CD4-positive, alpha-beta T cell treated with Interleukin-15 for 4 hours (primary cell): ENCODE results near the gene DLX2.

ENCODE experiments used
- DNase-seq: peaks from one replicate; pipeline ENCODE4 v3.0.0-alpha.2; 2020; ENCODE audit warnings: low spot score

Gene DLX2

DNA sequence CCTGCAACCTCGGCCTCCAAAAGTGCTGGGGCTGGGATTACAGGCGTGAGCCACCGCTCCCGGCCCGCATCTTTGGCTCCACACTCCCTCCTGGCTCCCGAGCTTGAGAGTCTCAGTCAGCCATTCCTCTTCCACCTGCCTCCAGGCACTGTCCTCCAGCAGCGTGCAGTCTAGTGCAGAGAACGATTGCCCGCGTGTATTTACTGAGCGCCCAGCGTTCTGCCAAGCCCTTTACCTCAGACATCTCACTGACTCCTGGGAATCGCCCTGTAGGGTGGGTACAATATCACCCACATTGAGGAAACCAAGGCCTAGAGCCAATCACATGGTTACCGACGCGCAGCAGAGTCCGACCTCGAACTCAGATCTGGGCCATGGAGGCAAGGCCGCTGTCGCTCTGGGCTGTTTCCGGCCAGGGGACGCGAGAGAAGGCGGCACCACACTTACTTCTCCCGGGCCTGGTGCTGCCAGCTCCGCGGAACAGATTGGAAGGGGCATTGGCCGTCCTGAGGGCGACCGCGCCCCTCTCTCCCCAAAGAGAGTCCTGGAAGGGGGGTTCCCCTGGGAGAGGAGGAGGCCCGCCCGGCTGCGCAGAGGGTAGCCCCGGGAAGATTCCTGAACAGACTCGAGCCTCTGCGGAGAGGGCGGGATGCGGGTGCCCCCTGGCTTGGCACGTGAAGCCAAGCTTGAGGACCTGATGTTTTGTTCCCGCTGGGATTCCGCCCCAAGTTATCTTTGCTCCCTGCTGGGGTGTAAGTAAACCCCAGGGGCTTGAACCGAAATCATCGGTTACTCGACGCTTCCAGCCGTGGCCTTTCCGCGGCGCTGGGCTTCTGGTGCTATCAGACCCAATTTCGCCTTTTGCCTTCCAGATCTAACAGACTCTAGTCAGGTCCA is 5.2 kb upstream of the DLX2 start:
- no peak for DNase-seq

DNA sequence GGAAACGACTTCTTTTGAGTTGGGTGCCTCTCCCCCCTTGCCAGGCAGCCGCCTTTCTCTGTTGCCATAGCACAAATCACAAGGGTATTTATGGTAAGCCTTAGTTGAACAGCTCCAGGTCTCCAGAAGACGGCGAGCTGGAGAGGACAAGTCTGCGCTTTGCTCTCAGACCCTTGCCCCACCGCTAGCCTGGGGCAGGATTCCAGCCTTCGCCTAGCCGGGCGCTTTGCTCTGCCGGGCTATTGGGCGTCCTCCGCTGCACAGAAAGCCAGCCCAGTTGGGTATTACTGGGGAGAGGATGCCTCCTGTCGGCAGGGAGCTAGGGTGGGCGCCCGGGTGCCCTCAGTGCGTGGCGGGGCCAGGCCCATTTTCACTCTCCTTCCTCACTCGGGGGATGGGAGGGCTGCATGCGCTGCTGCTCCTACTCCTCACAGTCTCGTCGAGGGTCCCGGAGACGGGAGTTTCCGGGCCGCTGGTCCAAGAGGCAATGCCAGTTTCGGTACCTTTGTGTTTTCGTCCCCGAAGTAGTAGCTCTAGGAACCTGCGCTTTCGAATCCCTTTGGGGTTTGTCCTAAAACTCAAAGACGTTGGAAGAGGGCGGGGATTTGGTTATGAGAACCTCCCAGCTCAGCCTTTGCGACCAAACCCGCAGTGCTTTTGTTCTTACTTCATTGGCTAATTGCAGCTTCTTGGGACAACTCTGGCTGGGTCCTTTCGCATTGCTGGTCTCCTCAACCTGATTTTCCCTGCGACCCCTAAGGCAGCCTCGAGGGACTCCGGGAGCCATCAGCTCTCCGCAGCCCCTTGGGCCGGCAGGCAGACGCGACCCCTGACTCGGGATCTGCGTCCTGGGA is 3.6 kb upstream of the DLX2 start:
- DNase-seq: no peak

DNA sequence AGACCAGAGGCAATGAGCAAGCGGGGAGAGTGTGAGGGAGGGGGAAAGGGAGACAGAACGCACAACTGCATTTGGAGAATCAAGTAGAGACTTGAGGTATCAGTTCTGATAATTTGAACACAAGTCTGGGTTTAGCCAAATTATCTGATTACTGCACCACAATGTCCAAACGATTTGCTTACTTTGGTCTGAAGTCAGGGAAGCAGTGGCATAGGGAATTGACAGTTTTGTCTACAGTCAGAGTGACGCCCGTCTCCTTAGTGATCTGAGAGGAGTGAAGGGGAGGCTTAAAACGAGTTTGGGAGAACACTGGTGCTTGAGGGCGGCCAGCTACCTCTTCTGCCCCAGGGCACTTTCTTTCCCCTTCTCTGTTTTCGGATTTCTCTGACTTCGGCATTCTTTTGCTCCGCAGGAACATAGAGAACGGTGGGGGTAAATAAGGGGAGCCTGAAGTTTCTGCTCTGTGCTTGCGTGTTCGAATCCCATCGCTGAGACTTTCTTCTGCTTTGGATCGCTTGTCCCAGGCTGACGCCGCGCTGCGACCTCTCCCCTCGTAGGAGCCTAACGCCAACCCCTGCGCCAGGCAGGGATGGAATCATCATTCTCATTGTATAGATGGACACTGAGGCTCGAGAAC is 2.9 kb upstream of the DLX2 start:
- DNase-seq: no peak

DNA sequence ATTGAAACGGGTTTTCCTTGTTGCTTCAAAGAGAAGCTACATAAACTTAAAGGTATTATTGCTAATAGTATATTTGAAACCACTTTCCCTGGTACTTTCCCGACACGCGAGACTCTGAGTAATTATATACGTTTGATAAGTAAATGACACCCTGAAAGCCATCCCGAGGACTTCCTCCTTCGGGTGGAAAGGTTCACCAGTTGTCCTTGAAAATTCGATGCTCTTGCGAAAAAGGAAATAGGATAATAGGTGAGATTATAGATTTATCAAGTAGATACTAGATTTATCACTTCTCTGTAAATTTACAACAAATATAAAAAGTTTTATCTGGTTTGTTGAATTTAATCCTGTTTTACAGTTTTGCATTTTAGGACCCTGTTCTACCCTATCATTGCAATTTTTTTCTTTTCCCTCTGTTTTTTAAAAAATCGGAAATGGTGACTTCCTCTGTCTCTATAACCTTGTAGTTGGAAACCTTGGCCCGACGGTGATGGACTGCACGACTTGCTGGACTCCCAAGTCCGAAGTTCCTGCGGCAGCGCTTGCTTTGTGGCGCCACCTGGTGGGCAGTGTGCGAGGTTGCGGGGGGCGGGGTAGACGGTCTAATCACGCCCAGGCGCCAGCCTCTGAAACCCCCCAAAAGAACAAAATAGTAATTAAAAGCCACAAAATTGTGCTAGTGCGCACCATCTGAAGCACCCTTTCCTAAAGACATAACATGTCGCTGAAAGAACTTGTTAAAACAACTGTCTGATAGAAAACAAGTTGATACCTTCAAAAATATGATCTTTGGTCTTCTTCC is 972 bp upstream of the DLX2 start:
- DNase-seq: peak; percentile 66

DNA sequence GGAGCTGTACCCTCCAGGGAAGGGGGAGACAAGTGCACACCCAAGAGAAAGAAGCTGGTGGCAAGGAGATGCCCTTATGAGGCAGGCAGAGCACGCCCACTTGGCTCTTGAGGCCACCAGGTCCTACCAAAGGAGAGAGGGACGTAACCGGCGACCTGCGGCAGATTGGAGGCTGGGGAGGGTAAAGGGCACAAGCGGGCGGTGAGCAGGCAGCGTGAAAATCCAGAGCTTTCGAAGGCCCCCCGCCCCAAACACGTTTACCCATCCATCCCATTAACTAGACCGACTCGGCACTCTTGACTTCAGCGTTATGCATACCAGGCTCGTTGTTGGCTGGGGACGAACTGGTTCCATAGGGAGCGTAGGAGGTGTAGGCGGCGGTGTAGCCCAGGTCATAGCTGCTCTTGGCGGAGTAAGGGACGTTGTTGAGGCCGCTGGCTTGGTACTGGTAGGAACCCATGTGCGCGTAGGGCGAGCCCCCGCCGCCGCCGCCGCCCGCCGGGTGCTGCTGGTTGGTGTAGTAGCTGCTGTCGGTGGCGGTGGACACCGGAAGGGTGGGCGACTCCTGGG is 794 bp downstream of the DLX2 start:
- DNase-seq: no peak

DNA sequence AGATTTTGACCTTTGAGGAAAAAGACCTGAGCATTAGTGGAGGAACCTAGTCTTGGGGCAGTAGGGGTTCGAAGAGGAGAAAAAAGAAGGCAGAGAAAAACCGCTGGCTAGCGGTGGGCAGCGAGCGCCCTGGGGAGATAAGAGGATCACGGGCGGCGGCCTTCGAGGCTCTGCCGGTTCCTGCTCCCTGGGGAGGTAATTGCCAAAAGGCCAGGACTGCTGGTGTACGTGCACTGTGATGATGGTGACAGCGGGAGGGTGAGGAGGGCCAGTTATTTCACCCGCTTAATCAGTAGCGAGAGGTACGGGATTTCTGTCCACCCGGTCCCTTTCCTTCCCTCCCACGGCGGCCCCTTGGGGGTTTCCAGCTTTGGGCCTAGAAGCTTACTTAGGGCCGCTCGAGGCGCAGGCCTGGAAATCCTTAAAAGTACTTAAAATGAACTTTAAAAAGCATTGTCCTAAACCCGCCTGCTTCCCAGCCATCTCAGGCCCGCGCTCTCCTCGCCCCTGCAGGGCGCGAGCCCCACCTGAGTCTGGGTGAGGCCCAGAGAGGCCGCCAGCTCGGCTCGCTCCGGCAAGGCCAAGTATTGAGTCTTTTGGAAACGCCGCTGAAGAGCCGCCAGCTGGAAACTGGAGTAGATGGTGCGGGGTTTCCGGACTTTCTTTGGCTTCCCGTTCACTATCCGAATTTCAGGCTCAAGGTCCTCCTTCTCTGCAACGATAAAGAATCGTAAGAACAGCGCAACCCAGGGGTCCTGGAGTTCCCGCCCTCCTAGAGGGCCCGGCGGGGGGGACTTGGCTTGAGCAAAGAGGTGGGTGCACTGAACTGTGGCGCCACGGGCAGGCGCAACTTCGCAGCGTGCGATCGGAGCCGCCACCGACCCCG is 1.5 kb downstream of the DLX2 start:
- DNase-seq: no peak

DNA sequence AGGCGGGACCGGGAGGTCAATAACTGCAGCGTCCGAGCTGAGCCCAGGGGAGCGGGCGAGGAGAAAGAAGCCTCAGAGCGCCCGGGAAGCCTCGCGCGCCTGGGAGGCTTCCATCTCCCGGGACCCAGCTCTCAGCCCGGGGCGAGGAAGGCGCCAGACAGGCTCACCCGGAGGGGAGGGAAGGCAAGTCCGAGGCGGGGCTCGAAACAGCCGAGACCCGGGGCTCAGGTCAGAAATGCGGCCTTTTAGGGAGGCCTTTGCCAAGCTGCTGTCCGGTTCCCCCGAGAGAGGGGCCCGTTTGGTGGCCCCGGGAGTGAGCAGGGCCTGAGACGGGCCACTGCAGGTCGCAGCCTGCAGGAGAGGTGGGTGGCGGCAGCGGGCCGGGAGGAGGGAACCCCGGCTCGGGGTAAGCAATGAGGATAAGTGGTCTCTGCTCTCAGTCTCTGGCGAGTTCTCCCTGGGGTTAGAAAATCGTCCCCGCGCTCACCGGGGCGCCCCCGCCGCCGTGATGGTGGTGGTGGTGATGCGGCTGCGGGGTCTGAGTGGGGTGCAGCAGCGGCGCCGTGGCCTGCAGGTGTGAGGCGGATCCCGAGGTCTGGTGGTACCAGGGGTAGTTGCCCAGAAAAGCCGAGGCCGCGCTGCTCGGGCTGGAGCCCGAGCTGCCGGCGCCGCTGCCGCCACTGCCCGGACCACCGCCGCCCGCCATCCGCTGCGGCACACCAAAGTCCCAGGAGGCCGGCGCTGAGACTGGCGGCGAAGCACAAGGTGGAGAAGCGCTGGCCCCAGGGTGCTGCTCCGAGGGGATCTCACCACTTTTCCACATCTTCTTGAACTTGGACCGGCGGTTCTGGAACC is 2.4 kb downstream of the DLX2 start:
- DNase-seq: no peak

DNA sequence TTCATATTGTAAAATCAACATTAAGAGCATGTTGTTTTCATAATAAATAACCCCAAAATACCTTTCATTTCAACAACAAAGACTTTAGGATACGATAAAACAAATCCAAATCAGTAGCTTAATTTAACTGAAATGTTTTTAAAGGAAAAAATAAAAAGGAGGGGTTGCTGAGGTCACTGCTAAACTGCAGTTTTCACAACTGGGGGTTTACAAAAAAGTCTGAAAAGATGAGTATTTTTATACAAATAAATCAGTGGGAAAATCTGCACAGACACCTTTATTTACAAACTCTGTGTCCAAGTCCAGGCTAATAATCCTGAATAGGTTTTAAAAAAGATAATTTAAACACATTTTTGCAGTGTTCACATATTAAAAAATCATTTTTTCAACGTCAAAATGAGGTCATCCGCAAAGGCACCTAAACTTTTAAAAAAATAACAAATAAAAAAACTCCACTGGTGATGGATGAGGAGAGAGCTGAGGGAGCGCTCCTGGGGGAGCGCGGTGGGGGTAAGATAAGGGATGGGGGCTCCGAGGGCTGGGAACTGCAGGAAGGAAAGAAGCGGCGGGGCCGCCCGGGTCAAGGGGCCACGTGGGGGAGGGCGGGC is 3.1 kb downstream of the DLX2 start:
- no peak for DNase-seq

DNA sequence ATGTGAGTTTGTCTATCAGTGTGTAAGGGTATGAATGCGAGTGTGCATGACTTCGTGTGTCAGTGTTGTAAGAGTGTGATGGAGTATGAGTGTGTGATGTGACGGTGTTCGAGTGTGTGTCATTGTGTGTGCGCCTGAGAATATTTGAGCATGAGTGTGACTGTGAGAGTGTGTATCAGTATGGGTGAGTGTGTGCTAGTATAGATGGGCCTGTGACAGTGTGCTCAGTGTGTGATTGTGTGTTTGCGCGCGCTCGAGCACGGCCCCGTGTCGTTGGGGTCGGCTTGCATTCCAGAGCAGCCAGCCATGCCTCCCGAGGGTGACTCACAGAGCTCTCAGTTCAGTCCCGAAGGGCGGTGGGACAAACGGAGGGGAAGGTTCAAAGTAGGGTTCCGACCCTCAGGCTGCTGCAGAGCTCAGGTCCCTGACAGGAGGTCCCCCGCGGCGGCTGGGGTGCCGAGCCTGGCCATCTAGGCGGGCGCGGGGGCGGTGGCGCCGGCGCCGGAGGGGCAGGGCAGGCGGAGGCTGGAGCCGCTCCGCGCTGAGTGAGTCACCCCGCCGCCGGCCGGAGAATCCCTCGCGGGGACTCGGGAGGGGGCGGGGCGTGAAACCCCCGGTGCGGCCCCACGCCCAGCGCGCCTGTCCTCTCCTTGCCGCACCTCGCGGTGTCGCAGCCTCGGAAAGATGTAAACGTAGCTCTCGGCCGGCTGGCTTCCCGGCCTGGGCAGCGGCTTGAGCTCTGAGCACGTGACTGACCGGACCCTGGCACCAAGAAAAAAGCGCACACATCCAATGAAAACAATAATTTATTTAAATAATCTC is 3.8 kb downstream of the DLX2 start:
- DNase-seq: no peak

DNA sequence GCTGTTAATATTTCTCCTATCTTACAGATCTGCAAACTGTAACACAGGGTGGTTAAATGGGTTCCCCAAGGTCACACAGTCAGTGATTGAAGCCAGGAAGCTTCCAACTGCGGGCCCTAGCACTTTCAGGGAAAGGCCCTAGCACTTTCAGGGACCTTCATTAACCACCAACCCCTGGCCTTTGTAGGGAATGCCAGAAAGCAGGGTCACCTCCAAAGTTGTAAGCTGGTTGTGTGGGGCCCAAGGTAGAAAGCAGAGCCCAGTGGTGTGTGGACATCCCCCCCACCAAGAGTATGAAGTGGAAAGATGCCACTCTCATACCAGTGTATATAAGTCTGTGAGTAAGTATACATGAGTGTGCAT is 4.4 kb downstream of the DLX2 start:
- DNase-seq: no peak

DNA sequence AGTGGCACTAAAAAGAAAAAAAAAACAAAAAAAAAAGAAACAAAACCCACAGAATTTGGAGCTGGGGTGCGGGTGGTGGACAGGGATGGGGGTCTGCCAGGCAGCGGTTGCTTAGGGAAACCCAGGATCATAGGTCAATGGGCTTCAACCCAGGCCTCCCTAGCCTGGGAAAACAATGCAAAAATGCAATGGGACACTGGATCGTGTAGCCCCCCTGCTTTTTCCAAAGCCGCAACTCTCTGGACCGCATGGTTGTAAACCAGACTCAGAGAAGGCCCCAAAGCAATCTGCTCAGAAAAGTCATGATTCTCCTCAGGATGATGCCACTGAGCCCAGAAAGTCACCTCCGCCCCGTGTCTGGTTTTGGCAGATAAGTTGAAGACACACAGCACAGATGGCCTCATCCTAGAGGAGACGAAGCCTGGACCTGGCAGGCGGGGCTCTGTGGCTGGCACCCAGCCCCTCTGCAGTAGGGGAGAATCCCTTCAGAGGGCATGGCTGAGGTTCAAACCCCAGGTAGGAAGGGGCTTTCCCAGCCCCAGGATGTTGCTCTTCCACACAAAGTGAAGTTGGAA is 5.1 kb downstream of the DLX2 start:
- DNase-seq: no peak

DNA sequence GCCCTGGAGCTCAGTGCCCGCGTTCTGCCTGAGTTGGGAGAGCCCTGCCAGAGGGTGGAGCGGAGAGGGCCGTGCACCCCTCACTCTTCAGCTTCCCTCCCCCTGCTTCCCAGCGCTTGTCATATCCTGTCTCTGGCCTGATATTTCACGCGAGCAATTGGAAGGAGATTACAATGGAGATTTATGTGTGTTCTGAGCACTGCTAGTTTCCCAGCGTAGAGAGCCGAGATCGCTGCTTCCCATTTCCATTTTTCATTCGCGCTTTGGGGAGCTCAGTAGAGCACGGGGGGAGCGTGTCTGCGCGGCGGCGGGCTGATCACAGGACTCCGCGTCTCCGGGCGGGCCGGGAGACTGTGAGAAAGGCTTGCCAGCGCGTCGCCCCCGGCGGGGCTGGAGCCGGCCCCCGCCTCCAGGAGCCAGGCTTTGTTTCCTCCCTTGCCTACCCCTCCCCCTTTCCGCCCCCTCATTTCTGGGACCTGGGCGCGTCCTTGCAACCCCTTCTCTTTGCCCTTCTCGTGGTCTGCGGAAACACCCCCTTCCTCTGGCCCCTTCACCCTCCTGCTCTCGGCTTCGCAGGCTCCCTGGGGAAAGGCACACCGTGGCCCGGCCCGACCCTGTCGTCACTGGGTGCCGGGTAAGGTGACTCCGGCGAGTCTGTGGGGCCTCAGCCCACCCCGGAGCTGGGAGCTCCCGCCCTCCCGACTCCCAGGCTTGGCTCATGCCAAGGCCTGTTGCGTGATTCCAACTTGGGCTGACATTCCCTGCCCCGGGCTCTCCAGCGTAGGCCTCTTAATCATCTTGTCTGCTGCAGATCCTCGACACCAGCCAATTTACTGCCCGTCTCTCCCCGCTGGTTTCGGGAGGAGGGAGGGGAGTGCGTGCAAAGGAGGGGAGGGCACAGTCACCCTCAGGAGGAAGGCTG is 5.8 kb downstream of the DLX2 start:
- no peak for DNase-seq

DNA sequence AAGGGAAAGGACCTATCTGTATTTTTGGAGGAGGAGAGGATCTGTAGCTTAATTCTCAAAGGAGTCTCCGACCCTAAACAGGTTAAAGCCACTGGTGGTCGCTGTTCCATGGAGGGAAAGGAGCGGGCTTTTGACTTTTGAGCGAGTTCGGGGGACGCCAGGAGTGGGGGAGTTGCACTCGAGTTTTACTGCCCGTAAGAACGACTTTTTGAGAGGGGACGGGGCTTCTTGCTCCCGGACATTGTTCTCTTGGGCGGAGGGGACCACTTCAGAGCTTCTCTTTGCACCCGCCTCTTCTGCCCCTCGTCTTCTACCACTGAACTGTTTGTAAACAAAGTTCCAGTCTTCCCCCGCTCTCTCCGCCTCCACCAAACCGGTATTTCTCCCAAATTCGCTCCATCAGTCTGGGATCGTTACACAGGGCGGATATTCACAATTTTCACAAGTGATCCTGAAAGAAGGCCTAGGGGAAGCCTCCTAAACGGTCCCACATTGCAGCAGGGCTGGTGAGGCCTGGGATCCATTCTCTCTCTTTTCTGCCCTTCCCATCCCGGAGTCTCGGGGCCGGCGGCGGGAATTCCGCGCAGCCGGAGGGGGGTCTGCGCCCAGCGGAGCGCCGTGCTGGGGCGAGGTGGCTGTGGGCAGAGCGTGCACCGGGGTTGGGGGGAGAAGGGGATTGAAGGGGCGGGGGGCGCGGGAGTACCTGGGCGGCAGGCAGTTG is 6.6 kb downstream of the DLX2 start:
- DNase-seq: no peak

DNA sequence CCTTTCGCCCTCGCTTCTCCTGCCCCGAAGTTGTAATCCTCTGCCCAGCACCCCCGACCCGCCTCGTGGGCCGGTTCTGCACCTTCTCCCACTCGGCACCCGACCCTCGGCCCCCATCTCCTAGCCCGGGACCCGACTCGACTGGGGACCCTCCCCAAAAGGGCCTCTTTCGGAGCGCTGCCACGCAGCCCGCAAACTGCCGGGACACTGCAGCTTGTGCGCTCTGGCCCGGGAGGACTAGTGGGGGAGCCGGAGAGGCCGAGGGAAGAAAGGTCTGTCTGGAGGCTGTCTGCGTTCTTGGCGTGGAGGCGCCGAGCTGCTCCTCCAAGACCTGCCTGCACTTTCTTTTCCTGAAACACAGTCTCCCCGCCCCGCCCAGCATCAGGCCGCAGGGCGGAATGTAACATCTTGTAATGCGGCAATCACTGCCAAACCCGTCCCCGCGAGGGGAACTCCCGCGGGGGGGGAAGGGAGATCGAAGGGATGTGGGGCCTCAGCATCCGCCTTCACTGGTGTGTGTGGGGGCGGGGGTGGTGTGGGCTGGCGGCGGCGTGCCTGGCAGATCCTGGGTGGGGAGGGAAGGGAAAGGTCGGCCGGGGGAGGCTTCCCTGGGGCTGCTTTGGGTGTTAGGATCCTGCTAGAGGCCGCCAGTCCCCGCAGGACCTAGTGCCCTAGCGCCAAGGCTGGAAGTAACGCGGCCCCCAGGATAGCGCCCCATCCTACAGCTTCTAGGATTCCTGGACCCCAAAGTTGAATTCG is 7.4 kb downstream of the DLX2 start:
- peak; percentile 66 for DNase-seq
